Neural progenitor cell (in vitro differentiated cells): Measurements from ENCODE around the gene DPH1.

Experiments used
- EZH2 ChIP-seq: fragments of 200-600 bp; sonication (generic); IDR thresholded peaks from 2 replicates; pipeline ENCODE4 v1.6.1; 2017; ENCODE audit warnings: antibody characterized with exemption, mild to moderate bottlenecking, moderate library complexity
- EZH2phosphoT487 ChIP-seq: fragments of 200-600 bp; sonication (generic); IDR thresholded peaks from 2 replicates; pipeline ENCODE4 v1.6.1; 2017; ENCODE audit warnings: antibody characterized with exemption
- TF ChIP-seq, protein P1 (sequence below): fragments of 200-600 bp; sonication (generic); IDR thresholded peaks from 2 replicates; pipeline ENCODE4 v1.5.1; 2017; ENCODE audit warnings: antibody characterized with exemption, mild to moderate bottlenecking

DNA sequence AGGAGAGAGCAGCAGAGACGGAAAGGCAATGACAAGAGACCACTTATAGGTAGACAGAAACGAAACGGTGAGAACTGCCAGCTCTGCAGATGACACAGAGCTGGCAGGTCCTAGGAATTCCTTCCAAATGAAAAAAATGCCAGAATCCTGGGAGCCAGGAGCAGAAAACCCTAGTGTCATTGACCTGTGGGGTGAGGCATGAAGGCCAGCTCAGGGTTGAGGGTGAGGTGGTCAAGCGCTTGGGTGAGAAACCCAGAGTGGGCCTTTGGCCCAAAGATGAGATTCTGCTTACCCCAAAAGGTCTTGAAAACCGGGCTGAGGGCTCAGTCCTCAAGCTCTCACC is 34.2 kb downstream of the DPH1 start:
- TF ChIP-seq, protein P1, sequence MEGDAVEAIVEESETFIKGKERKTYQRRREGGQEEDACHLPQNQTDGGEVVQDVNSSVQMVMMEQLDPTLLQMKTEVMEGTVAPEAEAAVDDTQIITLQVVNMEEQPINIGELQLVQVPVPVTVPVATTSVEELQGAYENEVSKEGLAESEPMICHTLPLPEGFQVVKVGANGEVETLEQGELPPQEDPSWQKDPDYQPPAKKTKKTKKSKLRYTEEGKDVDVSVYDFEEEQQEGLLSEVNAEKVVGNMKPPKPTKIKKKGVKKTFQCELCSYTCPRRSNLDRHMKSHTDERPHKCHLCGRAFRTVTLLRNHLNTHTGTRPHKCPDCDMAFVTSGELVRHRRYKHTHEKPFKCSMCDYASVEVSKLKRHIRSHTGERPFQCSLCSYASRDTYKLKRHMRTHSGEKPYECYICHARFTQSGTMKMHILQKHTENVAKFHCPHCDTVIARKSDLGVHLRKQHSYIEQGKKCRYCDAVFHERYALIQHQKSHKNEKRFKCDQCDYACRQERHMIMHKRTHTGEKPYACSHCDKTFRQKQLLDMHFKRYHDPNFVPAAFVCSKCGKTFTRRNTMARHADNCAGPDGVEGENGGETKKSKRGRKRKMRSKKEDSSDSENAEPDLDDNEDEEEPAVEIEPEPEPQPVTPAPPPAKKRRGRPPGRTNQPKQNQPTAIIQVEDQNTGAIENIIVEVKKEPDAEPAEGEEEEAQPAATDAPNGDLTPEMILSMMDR, result no peak
- TF ChIP-seq EZH2phosphoT487 (no peak), EZH2 (no peak)
